Stimulated activated naive CD8-positive, alpha-beta T cell treated with anti-CD3 and anti-CD28 coated beads, Interleukin-15, Interleukin-2, amounts not matched to agents 100 U/mL and 50 U/mL, for 24 hours (primary cell): ENCODE results near the gene OPCML.

Experiments
- ATAC-seq: fragments of 150-1000 bp; cut with Tn5 transposase; one replicate; pipeline ENCODE4 v1.10.0; 2021
- DNase-seq: peaks from one replicate; pipeline ENCODE4 v3.0.0; 2021

The OPCML gene

GRCh38 chr11:132788816-132789325 lies 743.4 kb downstream of the OPCML start:
- no peak for ATAC-seq

GRCh38 chr11:132785878-132786277 lies 746.4 kb downstream of the OPCML start:
- DNase-seq = no peak
- ATAC-seq = no peak

More at GRCh38 chr11:132788816-132789325, 743.4 kb downstream of the OPCML start:
- DNase-seq = no peak

- ATAC-seq = no peak
- no peak for DNase-seq
Measured at GRCh38 chr11:132784441-132784840, 747.9 kb downstream of the OPCML start.

- DNase-seq (no peak), ATAC-seq (no peak)
Measured at GRCh38 chr11:132782102-132782501, 750.2 kb downstream of the OPCML start.

GRCh38 chr11:132780046-132780445 lies 752.3 kb downstream of the OPCML start:
- ATAC-seq (no peak), DNase-seq (no peak)

- ATAC-seq = no peak
Measured at GRCh38 chr11:132779497-132779896, 752.8 kb downstream of the OPCML start.

GRCh38 chr11:132777067-132777975 lies 755.0 kb downstream of the OPCML start:
- DNase-seq (no peak), ATAC-seq (no peak)

More at GRCh38 chr11:132779497-132779896, 752.8 kb downstream of the OPCML start:
- no peak for DNase-seq

GRCh38 chr11:132773751-132774150 lies 758.5 kb downstream of the OPCML start:
- ATAC-seq (no peak), DNase-seq (no peak)

- peak; percentile 70 for ATAC-seq
- peak; percentile 5 for DNase-seq
Measured at GRCh38 chr11:132772703-132773545, 759.4 kb downstream of the OPCML start.

- ATAC-seq (no peak), DNase-seq (no peak)
Measured at GRCh38 chr11:132771746-132772145, 760.6 kb downstream of the OPCML start.

- ATAC-seq (no peak), DNase-seq (no peak)
Measured at GRCh38 chr11:132770829-132771530, 761.3 kb downstream of the OPCML start.

GRCh38 chr11:132763503-132763902 lies 768.8 kb downstream of the OPCML start:
- no peak for DNase-seq
- no peak for ATAC-seq

GRCh38 chr11:132755934-132756333 lies 776.4 kb downstream of the OPCML start:
- no peak for ATAC-seq

GRCh38 chr11:132751516-132752250 lies 780.6 kb downstream of the OPCML start:
- no peak for ATAC-seq

More at GRCh38 chr11:132755934-132756333, 776.4 kb downstream of the OPCML start:
- no peak for DNase-seq

GRCh38 chr11:132746305-132746704 lies 786.0 kb downstream of the OPCML start:
- DNase-seq (no peak), ATAC-seq (no peak)

More at GRCh38 chr11:132751516-132752250, 780.6 kb downstream of the OPCML start:
- DNase-seq = no peak

- ATAC-seq (no peak), DNase-seq (no peak)
Measured at GRCh38 chr11:132745306-132745705, 787.0 kb downstream of the OPCML start.

GRCh38 chr11:132744771-132745170 lies 787.5 kb downstream of the OPCML start:
- ATAC-seq (no peak), DNase-seq (no peak)

GRCh38 chr11:132743601-132744000 lies 788.7 kb downstream of the OPCML start:
- ATAC-seq (no peak), DNase-seq (no peak)

- no peak for DNase-seq
- ATAC-seq = no peak
Measured at GRCh38 chr11:132742929-132743328, 789.4 kb downstream of the OPCML start.

GRCh38 chr11:132734217-132734616 lies 798.1 kb downstream of the OPCML start:
- no peak for DNase-seq
- ATAC-seq = peak; percentile 82

- DNase-seq (no peak), ATAC-seq (no peak)
Measured at GRCh38 chr11:132728026-132728425, 804.3 kb downstream of the OPCML start.
